ENCODE data around the gene EXOG.

EXOG gene

GRCh38 chr3:38465588-38466154 is 30.5 kb upstream of the EXOG start:
- no CpG with 5 or more reads among the region's 1 CpG for WGBS (ENCODE audit: extremely low coverage, insufficient coverage, insufficient read length)

GRCh38 chr3:38468765-38469164 is 27.4 kb upstream of the EXOG start:
- H3K23ac ChIP-seq (ENCODE audit: low read length) = no peak overlapping the region
- no peak overlapping the region for H3K4me3 ChIP-seq (ENCODE audit: low read depth, low read length)
- H4K91ac ChIP-seq (ENCODE audit: low read depth, low read length) = no peak overlapping the region
- H3K27ac ChIP-seq (ENCODE audit: low read depth, low read length) = no peak overlapping the region
- no peaks in the 10 kb centered on the region for H3K79me1 ChIP-seq (ENCODE audit: low read length)
- no peak overlapping the region for H2BK5ac ChIP-seq (ENCODE audit: low read depth, low read length, poor library complexity)
- no peak overlapping the region for H2AK5ac ChIP-seq (ENCODE audit: low read length)
- no peaks in the 10 kb centered on the region for H3K79me2 ChIP-seq (ENCODE audit: control insufficient read depth, insufficient read depth, low read length, poor library complexity)
- H3K9ac ChIP-seq (ENCODE audit: low read length) = no peak overlapping the region
- peaks cover 8 to 12% of the 10 kb centered on the region in 2 experiments for H3K4me1 ChIP-seq (ENCODE audit: control insufficient read depth in 1 of 2, insufficient read depth in 2 of 2, low read length in 2 of 2)
- H3K4me2 ChIP-seq (ENCODE audit: low read length) = no peak overlapping the region
- no peak overlapping the region for H2AFZ ChIP-seq (ENCODE audit: insufficient read depth, low read length, poor library complexity)
- no peak overlapping the region for H4K8ac ChIP-seq (ENCODE audit: low read depth, low read length)
- H3K36me3 ChIP-seq (ENCODE audit: control insufficient read depth in 1 of 2, insufficient read depth in 2 of 2, low read length in 2 of 2) = no peaks in the 10 kb centered on the region
- no peak overlapping the region for H3K14ac ChIP-seq (ENCODE audit: low read length)
- no peak overlapping the region for H3K4ac ChIP-seq (ENCODE audit: low read depth, low read length)
- H3K27me3 ChIP-seq (ENCODE audit: insufficient read depth, low read length) = no peaks in the 10 kb centered on the region
- H3K9me3 ChIP-seq (ENCODE audit: insufficient read depth, low read depth, low read length) = no peaks in the 10 kb centered on the region
- DNase-seq = no peak
- WGBS (ENCODE audit: extremely low coverage, insufficient coverage, insufficient read length) = no CpG with 5 or more reads among the region's 1 CpG
- H3K18ac ChIP-seq (ENCODE audit: low read length) = no peak overlapping the region
- no peak overlapping the region for H4K12ac ChIP-seq (ENCODE audit: low read depth, low read length)
- H2BK120ac ChIP-seq (ENCODE audit: insufficient read depth, low read length, poor library complexity) = no peak overlapping the region
- H2BK12ac ChIP-seq (ENCODE audit: low read length) = no peak overlapping the region

More at GRCh38 chr3:38465588-38466154, 30.5 kb upstream of the EXOG start:
- Histone ChIP-seq H2AFZ (ENCODE audit: insufficient read depth, low read length, poor library complexity) (no peak overlapping the region), H3K4ac (ENCODE audit: low read depth, low read length) (no peak overlapping the region), H3K18ac (ENCODE audit: low read length) (no peak overlapping the region), H4K91ac (ENCODE audit: low read depth, low read length) (no peak overlapping the region), H3K9ac (ENCODE audit: low read length) (no peak overlapping the region), H3K36me3 (ENCODE audit: control insufficient read depth in 1 of 2, insufficient read depth in 2 of 2, low read length in 2 of 2) (no peaks in the 10 kb centered on the region), H3K27ac (ENCODE audit: low read depth, low read length) (no peak overlapping the region), H2BK12ac (ENCODE audit: low read length) (no peak overlapping the region), H2BK120ac (ENCODE audit: insufficient read depth, low read length, poor library complexity) (no peak overlapping the region), H3K4me2 (ENCODE audit: low read length) (no peak overlapping the region), H4K12ac (ENCODE audit: low read depth, low read length) (no peak overlapping the region), H3K79me2 (ENCODE audit: control insufficient read depth, insufficient read depth, low read length, poor library complexity) (peaks cover 4% of the 10 kb centered on the region), H3K23ac (ENCODE audit: low read length) (no peak overlapping the region), H3K4me1 (ENCODE audit: control insufficient read depth in 1 of 2, insufficient read depth in 2 of 2, low read length in 2 of 2) (no peaks in the 10 kb centered on the region), H3K79me1 (ENCODE audit: low read length) (no peaks in the 10 kb centered on the region), H3K27me3 (ENCODE audit: insufficient read depth, low read length) (no peaks in the 10 kb centered on the region), H2BK5ac (ENCODE audit: low read depth, low read length, poor library complexity) (no peak overlapping the region), H3K9me3 (ENCODE audit: insufficient read depth, low read depth, low read length) (peaks cover 2% of the 10 kb centered on the region), H4K8ac (ENCODE audit: low read depth, low read length) (no peak overlapping the region), H3K14ac (ENCODE audit: low read length) (no peak overlapping the region), H3K4me3 (ENCODE audit: low read depth, low read length) (no peak overlapping the region), H2AK5ac (ENCODE audit: low read length) (no peak overlapping the region)
- DNase-seq = no peak

GRCh38 chr3:38469852-38470251 is 26.3 kb upstream of the EXOG start:
- Histone ChIP-seq H3K4me1 (ENCODE audit: control insufficient read depth in 1 of 2, insufficient read depth in 2 of 2, low read length in 2 of 2) (peaks cover 8 to 12% of the 10 kb centered on the region in 2 experiments), H3K9me3 (ENCODE audit: insufficient read depth, low read depth, low read length) (peaks cover 1% of the 10 kb centered on the region), H3K9ac (ENCODE audit: low read length) (no peak overlapping the region), H4K91ac (ENCODE audit: low read depth, low read length) (no peak overlapping the region), H3K14ac (ENCODE audit: low read length) (no peak overlapping the region), H2BK12ac (ENCODE audit: low read length) (no peak overlapping the region), H3K4me2 (ENCODE audit: low read length) (no peak overlapping the region), H3K18ac (ENCODE audit: low read length) (no peak overlapping the region), H3K4ac (ENCODE audit: low read depth, low read length) (no peak overlapping the region), H3K79me1 (ENCODE audit: low read length) (no peaks in the 10 kb centered on the region), H3K23ac (ENCODE audit: low read length) (no peak overlapping the region), H3K79me2 (ENCODE audit: control insufficient read depth, insufficient read depth, low read length, poor library complexity) (peaks cover under 1% of the 10 kb centered on the region), H4K12ac (ENCODE audit: low read depth, low read length) (no peak overlapping the region), H3K27ac (ENCODE audit: low read depth, low read length) (no peak overlapping the region), H3K36me3 (ENCODE audit: control insufficient read depth in 1 of 2, insufficient read depth in 2 of 2, low read length in 2 of 2) (no peaks in the 10 kb centered on the region), H4K8ac (ENCODE audit: low read depth, low read length) (no peak overlapping the region), H2BK120ac (ENCODE audit: insufficient read depth, low read length, poor library complexity) (no peak overlapping the region), H3K4me3 (ENCODE audit: low read depth, low read length) (no peak overlapping the region), H3K27me3 (ENCODE audit: insufficient read depth, low read length) (no peaks in the 10 kb centered on the region), H2AK5ac (ENCODE audit: low read length) (no peak overlapping the region), H2AFZ (ENCODE audit: insufficient read depth, low read length, poor library complexity) (no peak overlapping the region), H2BK5ac (ENCODE audit: low read depth, low read length, poor library complexity) (no peak overlapping the region)
- DNase-seq = no peak
- no CpG with 5 or more reads among the region's 1 CpG for WGBS (ENCODE audit: extremely low coverage, insufficient coverage, insufficient read length)

GRCh38 chr3:38471260-38471857 is 24.8 kb upstream of the EXOG start:
- H2BK120ac ChIP-seq (ENCODE audit: insufficient read depth, low read length, poor library complexity) = no peak overlapping the region
- H2AFZ ChIP-seq (ENCODE audit: insufficient read depth, low read length, poor library complexity) = no peak overlapping the region
- H3K4ac ChIP-seq (ENCODE audit: low read depth, low read length) = no peak overlapping the region
- no peak overlapping the region for H2BK5ac ChIP-seq (ENCODE audit: low read depth, low read length, poor library complexity)
- no peak overlapping the region for H4K12ac ChIP-seq (ENCODE audit: low read depth, low read length)
- H3K4me3 ChIP-seq (ENCODE audit: low read depth, low read length) = no peak overlapping the region
- no peaks in the 10 kb centered on the region for H3K79me1 ChIP-seq (ENCODE audit: low read length)
- no peak overlapping the region for H3K9ac ChIP-seq (ENCODE audit: low read length)
- no peak overlapping the region for H4K91ac ChIP-seq (ENCODE audit: low read depth, low read length)
- peaks cover 1% of the 10 kb centered on the region for H3K9me3 ChIP-seq (ENCODE audit: insufficient read depth, low read depth, low read length)
- DNase-seq = no peak
- H2BK12ac ChIP-seq (ENCODE audit: low read length) = no peak overlapping the region
- H3K79me2 ChIP-seq (ENCODE audit: control insufficient read depth, insufficient read depth, low read length, poor library complexity) = peaks cover 5% of the 10 kb centered on the region
- H3K23ac ChIP-seq (ENCODE audit: low read length) = no peak overlapping the region
- no peak overlapping the region for H3K27ac ChIP-seq (ENCODE audit: low read depth, low read length)
- H3K18ac ChIP-seq (ENCODE audit: low read length) = no peak overlapping the region
- H2AK5ac ChIP-seq (ENCODE audit: low read length) = no peak overlapping the region
- no CpG with 5 or more reads among the region's 3 CpGs for WGBS (ENCODE audit: extremely low coverage, insufficient coverage, insufficient read length)
- no peaks in the 10 kb centered on the region for H3K27me3 ChIP-seq (ENCODE audit: insufficient read depth, low read length)
- H3K14ac ChIP-seq (ENCODE audit: low read length) = no peak overlapping the region
- no peaks in the 10 kb centered on the region for H3K36me3 ChIP-seq (ENCODE audit: control insufficient read depth in 1 of 2, insufficient read depth in 2 of 2, low read length in 2 of 2)
- H3K4me2 ChIP-seq (ENCODE audit: low read length) = no peak overlapping the region
- H3K4me1 ChIP-seq (ENCODE audit: control insufficient read depth in 1 of 2, insufficient read depth in 2 of 2, low read length in 2 of 2) = peaks cover 13 to 16% of the 10 kb centered on the region in 2 experiments
- H4K8ac ChIP-seq (ENCODE audit: low read depth, low read length) = no peak overlapping the region
